GM23338 (cell line): ENCODE measurements around the gene USH2A. TPM values are rescaled to one million over a fixed set of nuclear protein-coding genes. Genes with fewer than 3 reads are reported as not detected.

ENCODE experiments used
- ATAC-seq: fragments of 200-7000 bp; cut with Tn5 transposase; 3 replicates; pipeline ENCODE4 v1.9.1; 2020
- DNase-seq: peaks from one replicate; pipeline ENCODE4 v3.0.0-alpha.2; 2015; ENCODE audit warnings: low spot score
- H2AFZ ChIP-seq: fragments of 200-600 bp; sonication (generic); 2 replicates; pipeline ENCODE4 v1.8.0; 2016; ENCODE audit warnings: antibody characterized with exemption, mild to moderate bottlenecking, moderate library complexity
- H3F3A ChIP-seq: fragments of 200-600 bp; sonication (generic); replicated peaks from 2 replicates; pipeline ENCODE4 v1.8.0; 2017; ENCODE audit warnings: antibody characterized with exemption, mixed run types, low read depth
- H3K27ac ChIP-seq: fragments of 200-600 bp; sonication (generic); 2 replicates; pipeline ENCODE4 v1.6.1; 2016; ENCODE audit warnings: low read depth
- H3K27me3 ChIP-seq: fragments of 200-600 bp; sonication (generic); 2 replicates; pipeline ENCODE4 v1.8.0; 2016; ENCODE audit warnings: mild to moderate bottlenecking, mixed run types, moderate library complexity; ENCODE audit not compliant: insufficient read depth
- H3K36me3 ChIP-seq: fragments of 200-600 bp; sonication (generic); 2 replicates; pipeline ENCODE4 v1.8.0; 2016; ENCODE audit warnings: mild to moderate bottlenecking; ENCODE audit not compliant: insufficient read depth
- H3K4me1 ChIP-seq: fragments of 200-600 bp; sonication (generic); 2 replicates; pipeline ENCODE4 v1.8.0; 2016; ENCODE audit warnings: mild to moderate bottlenecking, moderate library complexity; ENCODE audit not compliant: insufficient read depth
- H3K4me2 ChIP-seq: fragments of 200-600 bp; sonication (generic); 2 replicates; pipeline ENCODE4 v1.7.1; 2017; ENCODE audit warnings: mixed run types
- H3K4me3 ChIP-seq: fragments of 200-600 bp; sonication (generic); 2 replicates; pipeline ENCODE4 v1.6.1; 2016; ENCODE audit warnings: mixed run types
- H3K79me2 ChIP-seq: fragments of 200-600 bp; sonication (generic); replicated peaks from 2 replicates; pipeline ENCODE4 v1.8.0; 2017; ENCODE audit warnings: mild to moderate bottlenecking; ENCODE audit not compliant: insufficient read depth
- H3K9me2 ChIP-seq: fragments of 200-600 bp; sonication (generic); 2 replicates; pipeline ENCODE4 v1.8.0; 2017; ENCODE audit not compliant: insufficient read depth
- H4K20me1 ChIP-seq: fragments of 200-600 bp; sonication (generic); replicated peaks from 2 replicates; pipeline ENCODE4 v1.8.0; 2017; ENCODE audit warnings: mild to moderate bottlenecking; ENCODE audit not compliant: insufficient read depth
- H3K27ac Mint-ChIP-seq: 2 replicates; pipeline ENCODE4 v1.8.0; 2020; ENCODE audit warnings: inconsistent platforms, mild to moderate bottlenecking, moderate library complexity, mixed read lengths
- H3K27me3 Mint-ChIP-seq: 3 replicates; pipeline ENCODE4 v1.8.0; 2022; ENCODE audit warnings: low read depth, mild to moderate bottlenecking, moderate library complexity, mixed read lengths, inconsistent platforms; ENCODE audit not compliant: insufficient read depth, poor library complexity
- H3K36me3 Mint-ChIP-seq: 3 replicates; pipeline ENCODE4 v1.8.0; 2021; ENCODE audit warnings: low read depth, mild to moderate bottlenecking, inconsistent platforms, moderate library complexity, mixed read lengths
- H3K4me1 Mint-ChIP-seq: 3 replicates; pipeline ENCODE4 v1.8.0; 2020; ENCODE audit warnings: mild to moderate bottlenecking, inconsistent platforms, mixed read lengths
- H3K4me3 Mint-ChIP-seq: 3 replicates; pipeline ENCODE4 v1.8.0; 2021; ENCODE audit warnings: moderate library complexity, mild to moderate bottlenecking, inconsistent platforms, mixed read lengths
- H3K9me3 Mint-ChIP-seq: 3 replicates; pipeline ENCODE4 v1.8.0; 2020; ENCODE audit warnings: moderate library complexity, mild to moderate bottlenecking, inconsistent platforms, mixed read lengths
- CREB1 ChIP-seq: fragments of 250-450 bp; sonication (Bioruptor Pico); IDR thresholded peaks from 2 replicates; pipeline ENCODE4 v1.5.0; 2020; ENCODE audit warnings: low read depth, mild to moderate bottlenecking, moderate library complexity
- CTCF ChIP-seq, 2 experiments: fragments of 200-600 bp in 1 of 2; sonication (generic) in 1 of 2; conservative IDR thresholded peaks; 2 replicates each; pipeline versions ENCODE4 v1.5.1 to v1.6.1; 2016 to 2017; ENCODE audit warnings: antibody characterized with exemption in 2 of 2, low read depth in 2 of 2, mild to moderate bottlenecking in 2 of 2, moderate library complexity in 1 of 2
- ETS1 ChIP-seq: IDR thresholded peaks from 2 replicates; pipeline ENCODE4 v1.6.1; 2016; ENCODE audit warnings: antibody characterized with exemption
- EZH2 ChIP-seq: fragments of 200-600 bp; sonication (generic); IDR thresholded peaks from one replicate; pipeline ENCODE4 v1.8.0; 2017; ENCODE audit warnings: antibody characterized with exemption, mild to moderate bottlenecking, low read depth; ENCODE audit not compliant: unreplicated experiment
- EZH2phosphoT487 ChIP-seq: fragments of 200-600 bp; sonication (generic); IDR thresholded peaks from one replicate; pipeline ENCODE4 v1.8.1; 2018; ENCODE audit warnings: antibody characterized with exemption; ENCODE audit not compliant: unreplicated experiment
- JUNB ChIP-seq: IDR thresholded peaks from one replicate; pipeline ENCODE4 v1.6.1; 2016; ENCODE audit warnings: antibody characterized with exemption; ENCODE audit not compliant: unreplicated experiment
- POLR2AphosphoS5 ChIP-seq: IDR thresholded peaks from 2 replicates; pipeline ENCODE4 v1.6.1; 2016; ENCODE audit warnings: antibody characterized with exemption, low read depth
- REST ChIP-seq: IDR thresholded peaks from one replicate; pipeline ENCODE4 v1.6.1; 2018; ENCODE audit warnings: antibody characterized with exemption; ENCODE audit not compliant: unreplicated experiment
- STAT1 ChIP-seq: IDR thresholded peaks from one replicate; pipeline ENCODE4 v1.6.1; 2016; ENCODE audit warnings: antibody characterized with exemption; ENCODE audit not compliant: unreplicated experiment
- ZNF114 ChIP-seq: fragments of 250-450 bp; sonication (Bioruptor Pico); IDR thresholded peaks from 2 replicates; pipeline ENCODE4 v1.5.0; 2020; ENCODE audit warnings: mild to moderate bottlenecking, moderate library complexity
- polyA plus RNA-seq: library from polyadenylated mRNA; unstranded; fragments of >200 nt; fragmentation: Nextera tagmentation; extraction: Ambion mirVana; gene quantifications from 2 replicates; pipeline ENCODE4 v1.2.1, GENCODE V29; 2016
- total RNA-seq: library from RNA; depleted of rRNA; stranded (reverse); fragments of >200 nt; shearing (Covaris generic); gene quantifications from 2 replicates; pipeline ENCODE4 v1.2.3, GENCODE V29; 2014

The USH2A gene
- total and polyA plus RNA-seq, 2 experiments from 2014 or later, result 0.03 TPM

- no peak for TF ChIP-seq CTCF (conservative IDR thresholded peaks at IDR 0.05; ENCODE audit: low read depth in 2 of 2)
- no peak for TF ChIP-seq ZNF114
- no peak for TF ChIP-seq REST
- TF ChIP-seq EZH2phosphoT487, result no peak
- TF ChIP-seq ETS1, result no peak
- no peak for TF ChIP-seq CREB1 (CRISPR knock-in tag)
- no peak for TF ChIP-seq POLR2AphosphoS5
- no peak for TF ChIP-seq JUNB
Measured at GRCh38 chr1:215875712-215876111, 547.5 kb downstream of the USH2A start (continued).

- no peak for ATAC-seq
Measured at GRCh38 chr1:215875236-215875635, 548.0 kb downstream of the USH2A start.

More at GRCh38 chr1:215875236-215875635, 548.0 kb downstream of the USH2A start:
- no peaks in the 10 kb centered on the region for H3K4me1 ChIP-seq
- H3K79me2 ChIP-seq, result no peaks in the 10 kb centered on the region
- Mint-ChIP-seq H3K4me3 (no peak overlapping the region), H3K27me3 (peaks cover 2% of the 10 kb centered on the region), H3K27ac (no peak overlapping the region), H3K9me3 (no peaks in the 10 kb centered on the region), H3K4me1 (no peaks in the 10 kb centered on the region), H3K36me3 (no peaks in the 10 kb centered on the region)
- no peaks in the 10 kb centered on the region for H3K27me3 ChIP-seq
- H3K4me3 ChIP-seq, result no peak overlapping the region
- no peak overlapping the region for H3K27ac ChIP-seq
- no peaks in the 10 kb centered on the region for H3K36me3 ChIP-seq
- DNase-seq, result no peak
- H3K9me2 ChIP-seq, result no peaks in the 10 kb centered on the region
- H4K20me1 ChIP-seq, result no peaks in the 10 kb centered on the region
- no peak overlapping the region for H3K4me2 ChIP-seq
- no peaks in the 10 kb centered on the region for H3F3A ChIP-seq
- TF ChIP-seq STAT1 (no peak), REST (no peak), CTCF (conservative IDR thresholded peaks at IDR 0.05; ENCODE audit: low read depth in 2 of 2) (no peak), EZH2 (no peak)
- no peak overlapping the region for H2AFZ ChIP-seq
